ENCODE data around the gene EIF4EBP3. TPM values are rescaled to one million over a fixed set of nuclear protein-coding genes. Genes with fewer than 3 reads are reported as not detected.

Gene EIF4EBP3
- polyA plus RNA-seq, 1 donor from 2014 or later = 1.0 TPM

DNA sequence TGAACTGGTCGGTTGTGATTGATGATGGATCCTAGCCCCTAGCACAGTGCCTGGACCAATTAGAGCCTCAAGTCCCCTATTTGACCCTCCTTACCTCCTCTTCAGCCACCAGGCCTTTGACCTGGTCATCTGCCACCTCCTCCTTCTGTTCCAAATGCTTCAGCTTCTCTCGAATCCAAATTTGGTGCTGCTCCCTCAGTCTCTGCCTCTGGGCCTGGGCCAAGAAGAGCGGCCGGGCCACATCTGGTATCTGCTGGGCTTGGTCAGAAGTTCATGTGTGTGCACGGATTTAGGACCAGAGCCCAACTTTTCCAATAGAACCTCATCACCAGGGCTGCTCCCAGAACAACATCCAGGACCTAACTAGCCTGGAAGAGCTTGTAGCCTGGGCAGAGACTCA lies 23.6 kb downstream of the EIF4EBP3 start:
- Histone ChIP-seq H3F3A (ENCODE audit: insufficient read depth, low read length, poor library complexity, severe bottlenecking) (no peaks in the 10 kb centered on the region), H3K9me2 (ENCODE audit: insufficient read depth, low read length) (no peaks in the 10 kb centered on the region), H3K36me3 (ENCODE audit: insufficient read depth, low read length) (no peaks in the 10 kb centered on the region), H3K9ac (ENCODE audit: low read length) (no peak overlapping the region), H3K79me2 (replicated peaks; ENCODE audit: insufficient read depth, low read length) (peaks cover under 1% of the 10 kb centered on the region), H3K9me3 (ENCODE audit: low read length) (no peaks in the 10 kb centered on the region), H3K27me3 (ENCODE audit: insufficient read depth, low read depth, low read length) (no peaks in the 10 kb centered on the region), H4K20me1 (ENCODE audit: insufficient read depth) (no peaks in the 10 kb centered on the region), H3K4me2 (ENCODE audit: low read length) (no peak overlapping the region), H3K4me3 (ENCODE audit: low read length) (no peak overlapping the region), H2AFZ (ENCODE audit: low read depth, low read length) (no peak overlapping the region), H3K27ac (ENCODE audit: low read length) (no peak overlapping the region)
- TF ChIP-seq RAD21 (conservative IDR thresholded peaks at IDR 0.05) (no peak), EP300 (conservative IDR thresholded peaks at IDR 0.05; ENCODE audit: poor library complexity, severe bottlenecking) (no peak), EZH2 (IDR thresholded peaks at IDR 0.05; ENCODE audit: borderline replicate concordance, insufficient read depth, low read length, poor library complexity, severe bottlenecking) (no peak), POLR2AphosphoS5 (IDR thresholded peaks at IDR 0.05) (no peak), SMC3 (conservative IDR thresholded peaks at IDR 0.05; ENCODE audit: poor library complexity) (no peak), MXI1 (conservative IDR thresholded peaks at IDR 0.05; ENCODE audit: poor library complexity, severe bottlenecking) (no peak)
- TF ChIP-seq, protein P1, sequence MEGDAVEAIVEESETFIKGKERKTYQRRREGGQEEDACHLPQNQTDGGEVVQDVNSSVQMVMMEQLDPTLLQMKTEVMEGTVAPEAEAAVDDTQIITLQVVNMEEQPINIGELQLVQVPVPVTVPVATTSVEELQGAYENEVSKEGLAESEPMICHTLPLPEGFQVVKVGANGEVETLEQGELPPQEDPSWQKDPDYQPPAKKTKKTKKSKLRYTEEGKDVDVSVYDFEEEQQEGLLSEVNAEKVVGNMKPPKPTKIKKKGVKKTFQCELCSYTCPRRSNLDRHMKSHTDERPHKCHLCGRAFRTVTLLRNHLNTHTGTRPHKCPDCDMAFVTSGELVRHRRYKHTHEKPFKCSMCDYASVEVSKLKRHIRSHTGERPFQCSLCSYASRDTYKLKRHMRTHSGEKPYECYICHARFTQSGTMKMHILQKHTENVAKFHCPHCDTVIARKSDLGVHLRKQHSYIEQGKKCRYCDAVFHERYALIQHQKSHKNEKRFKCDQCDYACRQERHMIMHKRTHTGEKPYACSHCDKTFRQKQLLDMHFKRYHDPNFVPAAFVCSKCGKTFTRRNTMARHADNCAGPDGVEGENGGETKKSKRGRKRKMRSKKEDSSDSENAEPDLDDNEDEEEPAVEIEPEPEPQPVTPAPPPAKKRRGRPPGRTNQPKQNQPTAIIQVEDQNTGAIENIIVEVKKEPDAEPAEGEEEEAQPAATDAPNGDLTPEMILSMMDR (IDR thresholded peaks at IDR 0.05; ENCODE audit: poor library complexity, severe bottlenecking) = no peak
- TF ChIP-seq, protein P2, sequence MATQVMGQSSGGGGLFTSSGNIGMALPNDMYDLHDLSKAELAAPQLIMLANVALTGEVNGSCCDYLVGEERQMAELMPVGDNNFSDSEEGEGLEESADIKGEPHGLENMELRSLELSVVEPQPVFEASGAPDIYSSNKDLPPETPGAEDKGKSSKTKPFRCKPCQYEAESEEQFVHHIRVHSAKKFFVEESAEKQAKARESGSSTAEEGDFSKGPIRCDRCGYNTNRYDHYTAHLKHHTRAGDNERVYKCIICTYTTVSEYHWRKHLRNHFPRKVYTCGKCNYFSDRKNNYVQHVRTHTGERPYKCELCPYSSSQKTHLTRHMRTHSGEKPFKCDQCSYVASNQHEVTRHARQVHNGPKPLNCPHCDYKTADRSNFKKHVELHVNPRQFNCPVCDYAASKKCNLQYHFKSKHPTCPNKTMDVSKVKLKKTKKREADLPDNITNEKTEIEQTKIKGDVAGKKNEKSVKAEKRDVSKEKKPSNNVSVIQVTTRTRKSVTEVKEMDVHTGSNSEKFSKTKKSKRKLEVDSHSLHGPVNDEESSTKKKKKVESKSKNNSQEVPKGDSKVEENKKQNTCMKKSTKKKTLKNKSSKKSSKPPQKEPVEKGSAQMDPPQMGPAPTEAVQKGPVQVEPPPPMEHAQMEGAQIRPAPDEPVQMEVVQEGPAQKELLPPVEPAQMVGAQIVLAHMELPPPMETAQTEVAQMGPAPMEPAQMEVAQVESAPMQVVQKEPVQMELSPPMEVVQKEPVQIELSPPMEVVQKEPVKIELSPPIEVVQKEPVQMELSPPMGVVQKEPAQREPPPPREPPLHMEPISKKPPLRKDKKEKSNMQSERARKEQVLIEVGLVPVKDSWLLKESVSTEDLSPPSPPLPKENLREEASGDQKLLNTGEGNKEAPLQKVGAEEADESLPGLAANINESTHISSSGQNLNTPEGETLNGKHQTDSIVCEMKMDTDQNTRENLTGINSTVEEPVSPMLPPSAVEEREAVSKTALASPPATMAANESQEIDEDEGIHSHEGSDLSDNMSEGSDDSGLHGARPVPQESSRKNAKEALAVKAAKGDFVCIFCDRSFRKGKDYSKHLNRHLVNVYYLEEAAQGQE (IDR thresholded peaks at IDR 0.05; ENCODE audit: borderline replicate concordance) = no peak

DNA sequence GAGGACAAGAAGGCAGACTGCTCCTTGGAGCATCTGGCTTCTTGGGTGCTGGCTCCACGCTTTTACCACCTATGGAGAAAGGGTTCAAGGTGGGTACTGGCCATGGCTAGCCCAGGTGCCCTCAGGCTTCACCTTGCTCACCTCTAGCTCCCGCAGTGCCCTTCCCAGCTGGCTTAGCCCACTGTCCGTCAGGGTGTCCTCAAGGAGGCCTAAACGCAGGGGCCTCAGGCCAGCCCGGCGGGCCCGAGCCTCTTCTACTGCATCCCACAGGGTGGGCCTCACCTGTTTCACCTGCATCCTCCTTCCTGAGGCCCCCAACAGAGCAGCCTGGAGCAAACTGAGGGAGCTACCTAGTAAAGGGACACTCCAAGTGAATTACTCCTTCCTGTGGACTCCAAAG lies 26.2 kb downstream of the EIF4EBP3 start:
- Histone ChIP-seq H3K9me3 (ENCODE audit: low read length) (no peaks in the 10 kb centered on the region), H3F3A (ENCODE audit: insufficient read depth, low read length, poor library complexity, severe bottlenecking) (no peaks in the 10 kb centered on the region), H3K9ac (ENCODE audit: low read length) (no peak overlapping the region), H3K4me2 (ENCODE audit: low read length) (no peak overlapping the region), H3K79me2 (replicated peaks; ENCODE audit: insufficient read depth, low read length) (no peaks in the 10 kb centered on the region), H3K9me2 (ENCODE audit: insufficient read depth, low read length) (no peaks in the 10 kb centered on the region), H3K27ac (ENCODE audit: low read length) (no peak overlapping the region), H4K20me1 (ENCODE audit: insufficient read depth) (no peaks in the 10 kb centered on the region), H2AFZ (ENCODE audit: low read depth, low read length) (no peak overlapping the region), H3K4me3 (ENCODE audit: low read length) (no peak overlapping the region), H3K36me3 (ENCODE audit: insufficient read depth, low read length) (no peaks in the 10 kb centered on the region), H3K27me3 (ENCODE audit: insufficient read depth, low read depth, low read length) (no peaks in the 10 kb centered on the region)
- TF ChIP-seq POLR2AphosphoS5 (IDR thresholded peaks at IDR 0.05) = no peak
- TF ChIP-seq SMC3 (conservative IDR thresholded peaks at IDR 0.05; ENCODE audit: poor library complexity) = no peak
- TF ChIP-seq EP300 (conservative IDR thresholded peaks at IDR 0.05; ENCODE audit: poor library complexity, severe bottlenecking) = no peak
- TF ChIP-seq RAD21 (conservative IDR thresholded peaks at IDR 0.05) = no peak

DNA sequence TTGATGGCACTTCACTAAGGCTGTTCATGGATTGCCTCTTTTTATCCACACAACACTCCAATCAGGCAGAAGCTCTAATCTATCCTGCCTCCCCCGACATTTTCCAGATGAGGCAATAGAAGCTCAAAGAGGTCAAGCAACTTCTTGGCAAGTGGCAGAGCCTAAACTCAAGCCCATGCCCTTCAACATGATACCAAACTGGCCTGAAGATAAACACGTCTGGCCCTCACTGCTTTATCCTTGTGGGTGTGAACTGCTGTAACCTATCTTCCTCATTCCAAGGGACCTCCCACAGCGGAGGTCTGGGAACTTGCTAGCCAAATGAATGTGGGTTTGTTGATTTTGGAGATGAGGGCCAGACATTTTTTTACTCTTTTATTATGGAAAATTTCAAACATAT lies 26.7 kb downstream of the EIF4EBP3 start:
- Histone ChIP-seq H3K9me3 (ENCODE audit: low read length) (no peaks in the 10 kb centered on the region), H3K27ac (ENCODE audit: low read length) (no peak overlapping the region), H4K20me1 (ENCODE audit: insufficient read depth) (no peaks in the 10 kb centered on the region), H3K36me3 (ENCODE audit: insufficient read depth, low read length) (no peaks in the 10 kb centered on the region), H3K27me3 (ENCODE audit: insufficient read depth, low read depth, low read length) (no peaks in the 10 kb centered on the region), H3F3A (ENCODE audit: insufficient read depth, low read length, poor library complexity, severe bottlenecking) (no peaks in the 10 kb centered on the region), H3K79me2 (replicated peaks; ENCODE audit: insufficient read depth, low read length) (no peaks in the 10 kb centered on the region), H3K9me2 (ENCODE audit: insufficient read depth, low read length) (no peaks in the 10 kb centered on the region), H3K4me3 (ENCODE audit: low read length) (no peak overlapping the region), H2AFZ (ENCODE audit: low read depth, low read length) (no peak overlapping the region), H3K9ac (ENCODE audit: low read length) (no peak overlapping the region), H3K4me2 (ENCODE audit: low read length) (no peak overlapping the region)
- TF ChIP-seq, protein P1 (IDR thresholded peaks at IDR 0.05; ENCODE audit: poor library complexity, severe bottlenecking) = no peak
- TF ChIP-seq EP300 (conservative IDR thresholded peaks at IDR 0.05; ENCODE audit: poor library complexity, severe bottlenecking) = no peak
- TF ChIP-seq RAD21 (conservative IDR thresholded peaks at IDR 0.05) = no peak
- TF ChIP-seq EZH2 (IDR thresholded peaks at IDR 0.05; ENCODE audit: borderline replicate concordance, insufficient read depth, low read length, poor library complexity, severe bottlenecking) = no peak

Data from neural cell (in vitro differentiated cells).